Activated CD4-positive, CD25-positive, alpha-beta regulatory T cell treated with anti-CD3 and anti-CD28 coated beads, Interleukin-2, amount 50 U/mL, for 16 hours (primary cell): ENCODE results near the gene SYT7.

Experiments
- DNase-seq: peaks from one replicate; pipeline ENCODE4 v3.0.0-alpha.2; 2020; ENCODE audit warnings: low read depth, low spot score

SYT7 gene

GRCh38 chr11:61607920-61608599, 27.2 kb upstream of the SYT7 start:
- DNase-seq, result no peak

- DNase-seq, result no peak
These were observed 26.6 kb upstream of the SYT7 start for GRCh38 chr11:61607426-61607825.

- no peak for DNase-seq
These were observed 22.8 kb upstream of the SYT7 start for GRCh38 chr11:61603667-61604066.

DNA sequence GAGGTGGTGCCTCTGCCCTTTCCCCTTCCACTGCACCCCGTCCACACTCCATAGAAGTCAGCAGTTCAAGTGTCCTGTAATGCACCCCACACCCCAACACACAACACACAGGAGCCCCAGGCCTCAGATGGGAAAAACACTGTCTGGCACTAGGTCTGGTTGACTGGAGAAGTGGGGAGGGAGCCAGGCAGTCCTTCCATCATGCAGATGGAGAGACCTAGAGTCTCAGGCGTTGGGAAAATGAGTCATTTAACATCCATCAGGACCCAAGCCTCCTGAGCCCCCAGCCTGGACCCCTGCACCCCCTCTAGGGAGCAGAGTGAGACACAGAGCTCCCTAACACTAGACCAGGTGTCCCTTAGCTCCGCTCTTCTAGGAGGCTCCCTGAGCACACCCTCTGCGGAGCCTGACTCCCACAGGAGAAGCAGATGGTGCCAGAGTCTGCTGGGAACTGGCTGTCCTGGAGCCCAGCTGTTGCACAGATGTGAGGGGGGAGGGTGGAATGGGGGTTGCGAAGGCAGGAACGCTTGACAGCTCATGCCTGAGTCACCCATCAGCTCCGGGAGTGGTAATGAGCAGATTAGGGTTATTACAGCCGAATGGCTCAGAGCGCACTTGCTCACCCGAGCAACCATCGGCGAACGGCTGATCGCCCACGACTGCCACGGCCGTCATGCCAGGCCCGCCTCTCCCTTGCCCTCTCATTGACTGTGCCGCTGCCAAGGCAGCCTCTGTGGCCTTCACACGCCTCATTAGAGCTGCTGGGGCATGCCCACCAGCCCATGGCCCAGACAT, 22.1 kb upstream of the SYT7 start:
- DNase-seq, result no peak

DNA sequence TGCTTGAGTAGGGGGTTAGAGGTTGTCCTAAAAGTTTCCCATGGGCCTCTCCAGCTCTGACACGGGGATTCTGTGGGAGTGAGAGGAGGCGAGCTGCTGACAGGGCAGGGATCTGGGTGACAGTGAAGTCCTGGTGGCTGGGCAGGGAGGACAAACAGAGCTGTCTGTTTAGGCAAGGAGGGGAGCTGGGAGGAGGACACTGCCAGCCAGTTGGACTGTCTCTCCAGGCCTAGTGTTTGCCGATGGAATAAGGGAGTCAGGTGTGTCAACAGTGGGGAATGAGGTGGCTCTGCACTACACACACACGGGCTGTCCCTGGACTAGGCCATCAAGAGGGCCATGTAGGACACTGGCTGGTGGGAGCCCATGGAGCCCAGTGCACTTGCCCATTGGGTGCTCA, 20.6 kb upstream of the SYT7 start:
- DNase-seq, result no peak

GRCh38 chr11:61599968-61600710, 19.3 kb upstream of the SYT7 start:
- no peak for DNase-seq

GRCh38 chr11:61598886-61599868, 18.3 kb upstream of the SYT7 start:
- no peak for DNase-seq

- no peak for DNase-seq
These were observed 17.5 kb upstream of the SYT7 start for GRCh38 chr11:61598374-61598773.

DNA sequence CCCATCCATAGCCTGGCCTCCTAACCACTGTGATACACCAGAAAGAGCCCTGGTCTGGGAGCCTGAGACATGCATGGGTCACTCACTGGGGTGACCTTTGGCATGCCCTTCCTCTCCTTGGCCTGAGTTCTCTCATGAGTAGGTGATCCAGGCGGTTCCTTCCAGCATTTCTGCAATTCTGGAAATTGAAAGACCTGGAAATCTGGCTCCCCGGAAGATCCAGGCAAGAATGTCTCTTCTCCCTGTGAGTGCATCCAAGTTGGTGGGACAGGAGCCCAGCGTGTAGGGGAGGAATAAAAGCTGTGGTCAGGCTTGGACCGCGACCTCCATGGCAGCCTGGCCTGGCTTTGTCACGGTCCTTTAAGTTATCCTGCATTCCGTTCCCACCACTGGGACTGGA, 16.1 kb upstream of the SYT7 start:
- DNase-seq, result no peak

DNA sequence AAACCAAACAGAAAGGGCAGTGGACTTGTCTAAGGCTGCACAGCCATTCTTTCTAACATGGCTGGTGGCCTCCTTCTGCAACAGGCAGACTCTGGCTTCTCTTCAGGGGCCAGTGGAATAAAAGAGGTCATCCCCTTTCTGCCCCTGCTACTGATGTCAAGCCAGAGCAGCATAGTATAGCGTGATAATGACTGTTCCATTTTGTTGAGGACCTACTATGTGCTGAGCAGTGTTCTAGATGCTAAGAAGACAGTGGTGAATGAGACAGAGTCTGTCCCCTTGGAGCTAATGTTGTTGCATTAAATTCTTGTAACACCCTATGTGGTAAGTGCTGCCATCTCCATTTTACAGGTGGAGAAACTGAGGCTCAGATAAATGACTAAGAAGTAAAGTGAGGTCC, 15.7 kb upstream of the SYT7 start:
- no peak for DNase-seq

DNA sequence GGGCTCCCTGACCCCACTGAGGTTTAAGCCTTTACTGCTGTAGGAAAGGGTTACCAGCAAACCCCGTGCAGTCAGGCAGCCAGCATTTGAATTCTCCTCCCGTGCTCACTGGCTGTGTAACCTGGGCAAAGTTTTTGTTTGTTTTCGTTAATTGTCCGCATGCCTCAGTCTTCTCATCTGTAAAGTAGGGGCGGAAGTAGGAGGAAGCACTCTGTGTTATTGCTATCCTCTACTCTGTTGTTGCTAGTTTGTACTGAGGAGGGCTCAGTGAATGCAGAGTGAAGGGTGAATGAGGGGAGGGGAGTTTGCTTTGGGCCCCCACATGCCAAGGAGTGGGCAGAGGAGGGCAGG, 14.0 kb upstream of the SYT7 start:
- DNase-seq, result no peak

DNA sequence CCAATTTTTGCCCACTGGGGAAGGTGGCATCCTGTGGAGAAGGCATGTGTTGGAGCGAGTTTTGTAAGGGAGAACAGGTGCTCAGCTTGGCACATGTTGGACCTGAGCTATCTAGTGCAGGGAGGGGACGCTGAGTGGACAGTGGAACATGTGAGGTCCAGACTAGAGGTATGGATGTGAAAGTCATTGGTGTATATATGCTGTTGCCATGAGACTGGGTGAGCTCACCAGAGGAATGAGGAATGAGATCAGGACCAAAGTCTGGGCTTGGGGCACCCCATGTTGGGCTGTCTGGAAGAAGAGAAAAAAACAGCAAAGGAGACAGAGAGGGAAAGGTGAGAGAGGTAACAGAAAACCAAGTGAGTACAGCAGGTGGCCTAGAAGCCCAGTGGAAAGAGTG, 12.3 kb upstream of the SYT7 start:
- no peak for DNase-seq

DNA sequence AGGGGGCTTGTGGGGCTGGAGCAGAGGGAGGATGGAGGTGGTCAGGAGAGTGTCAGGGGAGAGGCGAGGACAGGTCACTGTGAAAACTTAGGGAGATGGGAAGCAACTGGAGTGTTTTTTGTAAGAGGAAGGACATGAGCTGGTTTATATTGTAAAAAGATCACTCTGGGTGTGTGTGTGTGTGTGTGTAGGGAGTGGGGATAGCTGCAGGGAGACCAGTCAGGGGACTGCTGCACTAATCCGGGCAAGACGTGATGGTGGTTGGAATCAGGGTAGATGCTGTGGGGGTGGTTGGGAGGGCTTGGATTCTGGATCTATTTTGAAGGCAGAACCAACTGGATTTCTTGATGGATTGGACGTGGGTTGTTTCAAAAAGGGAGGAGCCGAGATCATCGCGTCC, 11.3 kb upstream of the SYT7 start:
- DNase-seq, result no peak

DNA sequence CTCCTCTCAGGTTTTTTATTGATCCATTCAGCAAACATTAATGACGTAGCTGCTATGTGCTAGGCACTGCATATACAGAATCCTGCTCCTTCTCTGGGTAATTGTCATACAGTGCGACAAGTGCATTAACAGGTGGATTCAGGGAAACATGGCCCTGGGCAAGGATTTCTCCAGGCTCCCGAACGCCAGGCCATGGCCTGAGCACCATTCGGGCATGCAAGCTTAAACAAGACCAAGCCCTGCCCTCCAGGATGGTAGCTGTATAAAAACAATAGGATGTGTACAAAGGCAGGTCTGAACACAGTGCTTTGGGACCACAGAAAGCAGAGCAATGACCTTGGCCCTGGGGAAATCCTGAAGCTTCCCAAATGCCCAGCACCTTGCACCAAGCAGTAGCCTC, 9.1 kb upstream of the SYT7 start:
- DNase-seq, result no peak

- no peak for DNase-seq
These were observed 7.9 kb upstream of the SYT7 start for GRCh38 chr11:61588728-61589191.

DNA sequence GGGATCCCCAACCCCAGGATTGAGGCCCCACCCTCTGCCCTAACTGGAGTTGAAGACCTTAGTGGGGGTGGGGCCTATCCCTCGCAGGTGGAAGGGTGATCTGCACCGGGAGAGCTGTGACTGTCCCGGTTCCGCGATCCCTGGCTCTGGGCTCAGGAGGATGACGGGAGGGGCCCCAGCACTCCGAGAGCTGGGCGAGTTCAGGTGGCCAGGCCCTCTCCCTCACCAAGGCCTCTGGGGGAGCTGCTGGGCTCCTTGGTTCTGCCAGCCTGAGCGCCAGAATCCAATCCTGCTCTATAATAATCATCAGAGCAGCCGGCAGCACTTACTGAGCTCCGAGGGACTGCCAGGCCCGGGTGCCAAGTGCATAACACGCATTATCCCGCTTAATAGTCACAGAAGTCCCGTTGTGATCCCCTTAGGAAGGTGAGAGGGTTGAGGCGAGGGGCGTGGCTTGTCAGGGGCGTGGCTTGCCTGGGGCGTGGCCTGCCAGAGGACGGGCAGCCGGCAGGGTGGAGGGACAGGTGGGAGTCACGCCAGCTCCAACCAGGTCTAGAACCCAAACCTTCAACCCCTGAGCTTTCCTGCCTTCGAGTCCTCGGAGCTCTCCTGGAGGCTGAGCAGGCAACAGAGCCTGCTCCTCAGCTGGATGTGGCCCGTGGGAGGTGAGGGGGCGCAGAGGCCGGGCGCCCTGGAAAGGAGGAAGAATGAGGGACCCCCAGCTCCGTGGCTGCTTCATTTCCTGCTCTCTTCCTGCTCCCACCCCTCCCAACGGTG, 7.3 kb upstream of the SYT7 start:
- DNase-seq, result peak; percentile 27

GRCh38 chr11:61587541-61587941, 6.7 kb upstream of the SYT7 start:
- DNase-seq, result no peak

GRCh38 chr11:61586792-61587430, 6.0 kb upstream of the SYT7 start:
- DNase-seq, result no peak

DNA sequence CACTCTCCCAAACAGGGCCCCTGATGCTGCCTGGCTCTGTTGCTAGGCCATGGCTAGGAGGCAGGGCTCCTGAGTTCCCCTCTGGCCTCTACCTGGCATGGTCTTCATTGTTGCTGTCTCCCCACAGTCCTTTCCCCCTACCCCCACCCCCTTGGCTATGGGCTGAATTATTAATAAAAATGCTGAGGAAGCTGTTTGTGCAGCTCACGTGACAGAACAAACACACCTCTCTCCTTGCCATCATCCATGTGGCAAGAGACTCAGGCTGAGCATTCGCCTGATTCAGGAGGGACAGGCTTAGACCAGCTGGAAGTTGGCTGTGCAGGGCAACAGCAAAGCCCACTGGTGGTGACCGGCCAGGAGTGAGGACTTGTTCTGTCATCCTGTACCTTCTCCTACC, 4.2 kb upstream of the SYT7 start:
- no peak for DNase-seq

- no peak for DNase-seq
These were observed 1.1 kb upstream of the SYT7 start for GRCh38 chr11:61581931-61582330.
